ENCODE measurements around the gene TMPRSS3.

TMPRSS3 gene

DNA sequence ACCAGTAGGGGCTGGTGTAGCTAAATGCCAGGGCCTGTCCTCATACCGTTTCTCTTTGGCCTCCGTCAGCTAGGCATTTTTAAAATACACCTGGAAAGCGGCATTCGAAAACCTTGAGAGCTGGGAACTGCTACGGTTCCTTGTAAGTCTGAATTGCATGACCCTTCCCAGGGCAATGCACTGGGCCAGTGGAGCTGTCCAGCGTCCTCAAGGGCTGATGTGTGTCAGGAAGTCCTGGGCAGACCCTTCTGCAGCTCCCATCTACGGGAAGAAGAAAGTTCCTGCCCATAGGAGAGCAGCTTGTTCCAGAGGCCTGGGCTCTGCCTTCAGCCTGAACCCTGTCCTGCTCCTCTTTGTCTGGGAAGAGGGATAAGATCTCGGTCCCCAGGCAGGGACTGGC is 41.9 kb upstream of the TMPRSS3 start:
- POLR2A ChIA-PET: no interaction called here
- Histone ChIP-seq H3K27ac (ENCODE audit: extremely low read depth, low read depth, low read length) (no peak overlapping the region), H3K4me3 (ENCODE audit: low read depth, low read length) (no peak overlapping the region), H3K4me1 (ENCODE audit: control insufficient read depth, insufficient read depth, low read length) (no peaks in the 10 kb centered on the region), H3K36me3 (ENCODE audit: control insufficient read depth in 2 of 2, insufficient read depth in 1 of 2, low read length in 2 of 2) (no peaks in the 10 kb centered on the region), H3K9me3 (ENCODE audit: control insufficient read depth, insufficient read depth, low read depth, low read length) (no peaks in the 10 kb centered on the region)
- no peak for TF ChIP-seq ZNF558 (tag by site-specific recombination; IDR thresholded peaks at IDR 0.05)
- TF ChIP-seq ZNF670 (tag by site-specific recombination; IDR thresholded peaks at IDR 0.05; ENCODE audit: low read depth): no peak
- TF ChIP-seq, protein P1, sequence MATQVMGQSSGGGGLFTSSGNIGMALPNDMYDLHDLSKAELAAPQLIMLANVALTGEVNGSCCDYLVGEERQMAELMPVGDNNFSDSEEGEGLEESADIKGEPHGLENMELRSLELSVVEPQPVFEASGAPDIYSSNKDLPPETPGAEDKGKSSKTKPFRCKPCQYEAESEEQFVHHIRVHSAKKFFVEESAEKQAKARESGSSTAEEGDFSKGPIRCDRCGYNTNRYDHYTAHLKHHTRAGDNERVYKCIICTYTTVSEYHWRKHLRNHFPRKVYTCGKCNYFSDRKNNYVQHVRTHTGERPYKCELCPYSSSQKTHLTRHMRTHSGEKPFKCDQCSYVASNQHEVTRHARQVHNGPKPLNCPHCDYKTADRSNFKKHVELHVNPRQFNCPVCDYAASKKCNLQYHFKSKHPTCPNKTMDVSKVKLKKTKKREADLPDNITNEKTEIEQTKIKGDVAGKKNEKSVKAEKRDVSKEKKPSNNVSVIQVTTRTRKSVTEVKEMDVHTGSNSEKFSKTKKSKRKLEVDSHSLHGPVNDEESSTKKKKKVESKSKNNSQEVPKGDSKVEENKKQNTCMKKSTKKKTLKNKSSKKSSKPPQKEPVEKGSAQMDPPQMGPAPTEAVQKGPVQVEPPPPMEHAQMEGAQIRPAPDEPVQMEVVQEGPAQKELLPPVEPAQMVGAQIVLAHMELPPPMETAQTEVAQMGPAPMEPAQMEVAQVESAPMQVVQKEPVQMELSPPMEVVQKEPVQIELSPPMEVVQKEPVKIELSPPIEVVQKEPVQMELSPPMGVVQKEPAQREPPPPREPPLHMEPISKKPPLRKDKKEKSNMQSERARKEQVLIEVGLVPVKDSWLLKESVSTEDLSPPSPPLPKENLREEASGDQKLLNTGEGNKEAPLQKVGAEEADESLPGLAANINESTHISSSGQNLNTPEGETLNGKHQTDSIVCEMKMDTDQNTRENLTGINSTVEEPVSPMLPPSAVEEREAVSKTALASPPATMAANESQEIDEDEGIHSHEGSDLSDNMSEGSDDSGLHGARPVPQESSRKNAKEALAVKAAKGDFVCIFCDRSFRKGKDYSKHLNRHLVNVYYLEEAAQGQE (tag by site-specific recombination; IDR thresholded peaks at IDR 0.05): peak; percentile 95
- CTCF ChIA-PET: interaction anchor here (0.8 kb wide), 1 partner anchor 8 kb away, joined by 3 read pairs; no protein-coding TSS in a partner anchor

DNA sequence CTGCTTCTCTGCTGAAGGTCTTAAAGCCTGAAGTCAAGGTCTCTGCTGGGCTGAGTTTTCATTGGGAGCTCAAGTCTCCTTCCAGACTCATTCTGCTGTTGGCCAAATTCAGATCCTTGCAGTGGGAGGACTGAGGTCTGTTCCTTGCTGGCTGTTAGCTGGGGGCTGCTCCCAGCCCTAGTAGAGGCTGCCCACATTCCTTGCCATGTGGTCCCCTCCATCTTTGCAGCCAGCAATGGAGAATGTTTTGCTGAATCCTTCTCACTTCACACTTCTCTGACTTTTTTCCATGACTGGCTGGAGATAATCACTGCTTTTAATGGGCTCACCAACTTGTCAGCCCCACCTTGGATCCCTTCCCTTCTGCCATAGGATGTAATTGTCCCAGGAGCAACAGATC is 41.1 kb upstream of the TMPRSS3 start:
- POLR2A ChIA-PET: no interaction called here
- Histone ChIP-seq H3K4me1 (ENCODE audit: control insufficient read depth, insufficient read depth, low read length) (no peaks in the 10 kb centered on the region), H3K9me3 (ENCODE audit: control insufficient read depth, insufficient read depth, low read depth, low read length) (no peaks in the 10 kb centered on the region), H3K27ac (ENCODE audit: extremely low read depth, low read depth, low read length) (no peak overlapping the region), H3K36me3 (ENCODE audit: control insufficient read depth in 2 of 2, insufficient read depth in 1 of 2, low read length in 2 of 2) (no peaks in the 10 kb centered on the region), H3K4me3 (ENCODE audit: low read depth, low read length) (no peak overlapping the region)
- TF ChIP-seq, protein P2, sequence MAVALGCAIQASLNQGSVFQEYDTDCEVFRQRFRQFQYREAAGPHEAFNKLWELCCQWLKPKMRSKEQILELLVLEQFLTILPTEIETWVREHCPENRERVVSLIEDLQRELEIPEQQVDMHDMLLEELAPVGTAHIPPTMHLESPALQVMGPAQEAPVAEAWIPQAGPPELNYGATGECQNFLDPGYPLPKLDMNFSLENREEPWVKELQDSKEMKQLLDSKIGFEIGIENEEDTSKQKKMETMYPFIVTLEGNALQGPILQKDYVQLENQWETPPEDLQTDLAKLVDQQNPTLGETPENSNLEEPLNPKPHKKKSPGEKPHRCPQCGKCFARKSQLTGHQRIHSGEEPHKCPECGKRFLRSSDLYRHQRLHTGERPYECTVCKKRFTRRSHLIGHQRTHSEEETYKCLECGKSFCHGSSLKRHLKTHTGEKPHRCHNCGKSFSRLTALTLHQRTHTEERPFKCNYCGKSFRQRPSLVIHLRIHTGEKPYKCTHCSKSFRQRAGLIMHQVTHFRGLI (tag by site-specific recombination; IDR thresholded peaks at IDR 0.05): no peak
- TF ChIP-seq, protein P3, sequence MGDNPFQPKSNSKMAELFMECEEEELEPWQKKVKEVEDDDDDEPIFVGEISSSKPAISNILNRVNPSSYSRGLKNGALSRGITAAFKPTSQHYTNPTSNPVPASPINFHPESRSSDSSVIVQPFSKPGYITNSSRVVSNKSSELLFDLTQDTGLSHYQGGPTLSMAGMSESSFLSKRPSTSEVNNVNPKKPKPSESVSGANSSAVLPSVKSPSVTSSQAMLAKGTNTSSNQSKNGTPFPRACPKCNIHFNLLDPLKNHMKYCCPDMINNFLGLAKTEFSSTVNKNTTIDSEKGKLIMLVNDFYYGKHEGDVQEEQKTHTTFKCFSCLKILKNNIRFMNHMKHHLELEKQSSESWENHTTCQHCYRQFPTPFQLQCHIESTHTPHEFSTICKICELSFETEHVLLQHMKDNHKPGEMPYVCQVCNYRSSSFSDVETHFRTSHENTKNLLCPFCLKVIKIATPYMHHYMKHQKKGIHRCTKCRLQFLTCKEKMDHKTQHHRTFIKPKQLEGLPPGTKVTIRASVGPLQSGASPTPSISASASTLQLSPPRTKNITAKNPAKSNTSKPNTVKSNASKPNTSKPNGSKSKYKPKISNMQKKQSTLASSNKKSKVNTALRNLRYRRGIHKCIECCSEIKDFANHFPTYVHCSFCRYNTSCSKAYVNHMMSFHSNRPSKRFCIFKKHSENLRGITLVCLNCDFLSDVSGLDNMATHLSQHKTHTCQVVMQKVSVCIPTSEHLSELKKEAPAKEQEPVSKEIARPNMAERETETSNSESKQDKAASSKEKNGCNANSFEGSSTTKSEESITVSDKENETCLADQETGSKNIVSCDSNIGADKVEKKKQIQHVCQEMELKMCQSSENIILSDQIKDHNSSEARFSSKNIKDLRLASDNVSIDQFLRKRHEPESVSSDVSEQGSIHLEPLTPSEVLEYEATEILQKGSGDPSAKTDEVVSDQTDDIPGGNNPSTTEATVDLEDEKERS (tag by site-specific recombination; IDR thresholded peaks at IDR 0.05): 0 out of 2 replicates have a peak, but pooled peaks have one; percentile 24
- TF ChIP-seq ZNF549 (tag by site-specific recombination; IDR thresholded peaks at IDR 0.05): no peak
- CTCF ChIA-PET: interaction anchor here (0.6 kb wide), 2 partner anchors 45 to 54 kb away, joined by 3 to 4 read pairs; no protein-coding TSS in a partner anchor

DNA sequence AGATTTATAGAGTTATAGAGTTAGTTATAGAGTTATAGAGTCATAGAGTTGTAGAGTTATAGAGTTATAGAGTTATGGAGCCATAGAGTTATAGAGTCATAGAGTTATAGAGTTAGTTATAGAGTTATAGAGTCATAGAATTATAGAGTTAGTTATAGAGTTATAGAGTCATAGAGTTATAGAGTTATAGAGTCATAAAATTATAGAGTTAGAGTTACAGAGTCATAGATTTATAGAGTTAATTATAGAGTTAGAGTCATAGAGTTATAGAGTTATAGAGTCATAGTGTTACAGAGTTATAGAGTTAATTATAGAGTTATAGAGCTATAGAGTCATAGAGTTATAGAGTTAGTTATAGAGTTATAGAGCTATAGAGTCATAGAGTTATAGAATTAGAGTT is 40.0 kb upstream of the TMPRSS3 start:
- H3K27ac ChIP-seq (ENCODE audit: extremely low read depth, low read depth, low read length): no peak overlapping the region
- H3K4me3 ChIP-seq (ENCODE audit: low read depth, low read length): no peak overlapping the region
- POLR2A ChIA-PET: interaction anchor here (0.5 kb wide), 1 partner anchor 386 kb away, joined by 6 read pairs; no protein-coding TSS in a partner anchor
- no peaks in the 10 kb centered on the region for H3K4me1 ChIP-seq (ENCODE audit: control insufficient read depth, insufficient read depth, low read length)
- TF ChIP-seq, protein P4, sequence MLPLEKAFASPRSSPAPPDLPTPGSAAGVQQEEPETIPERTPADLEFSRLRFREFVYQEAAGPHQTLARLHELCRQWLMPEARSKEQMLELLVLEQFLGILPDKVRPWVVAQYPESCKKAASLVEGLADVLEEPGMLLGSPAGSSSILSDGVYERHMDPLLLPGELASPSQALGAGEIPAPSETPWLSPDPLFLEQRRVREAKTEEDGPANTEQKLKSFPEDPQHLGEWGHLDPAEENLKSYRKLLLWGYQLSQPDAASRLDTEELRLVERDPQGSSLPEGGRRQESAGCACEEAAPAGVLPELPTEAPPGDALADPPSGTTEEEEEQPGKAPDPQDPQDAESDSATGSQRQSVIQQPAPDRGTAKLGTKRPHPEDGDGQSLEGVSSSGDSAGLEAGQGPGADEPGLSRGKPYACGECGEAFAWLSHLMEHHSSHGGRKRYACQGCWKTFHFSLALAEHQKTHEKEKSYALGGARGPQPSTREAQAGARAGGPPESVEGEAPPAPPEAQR (tag by site-specific recombination; IDR thresholded peaks at IDR 0.05): no peak
- TF ChIP-seq SP7 (tag by site-specific recombination; IDR thresholded peaks at IDR 0.05) (peak; percentile 53; the same call in 1 of the 2 replicates), ZBTB7A (tag by site-specific recombination; IDR thresholded peaks at IDR 0.05; ENCODE audit: low read depth) (no peak), ZNF366 (tag by site-specific recombination; conservative IDR thresholded peaks at IDR 0.05) (no peak), ZSCAN30 (tag by site-specific recombination; IDR thresholded peaks at IDR 0.05) (no peak), ZNF10 (tag by site-specific recombination; IDR thresholded peaks at IDR 0.05) (no peak), ZBTB20 (tag by site-specific recombination; IDR thresholded peaks at IDR 0.05) (no peak), OVOL3 (tag by site-specific recombination; IDR thresholded peaks at IDR 0.05) (no peak)
- TF ChIP-seq, protein P5, sequence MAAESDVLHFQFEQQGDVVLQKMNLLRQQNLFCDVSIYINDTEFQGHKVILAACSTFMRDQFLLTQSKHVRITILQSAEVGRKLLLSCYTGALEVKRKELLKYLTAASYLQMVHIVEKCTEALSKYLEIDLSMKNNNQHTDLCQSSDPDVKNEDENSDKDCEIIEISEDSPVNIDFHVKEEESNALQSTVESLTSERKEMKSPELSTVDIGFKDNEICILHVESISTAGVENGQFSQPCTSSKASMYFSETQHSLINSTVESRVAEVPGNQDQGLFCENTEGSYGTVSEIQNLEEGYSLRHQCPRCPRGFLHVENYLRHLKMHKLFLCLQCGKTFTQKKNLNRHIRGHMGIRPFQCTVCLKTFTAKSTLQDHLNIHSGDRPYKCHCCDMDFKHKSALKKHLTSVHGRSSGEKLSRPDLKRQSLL (tag by site-specific recombination; IDR thresholded peaks at IDR 0.05): peak; percentile 83; the same call in 1 of the 2 replicates
- H3K9me3 ChIP-seq (ENCODE audit: control insufficient read depth, insufficient read depth, low read depth, low read length): no peaks in the 10 kb centered on the region
- CTCF ChIA-PET: no interaction called here
- no peaks in the 10 kb centered on the region for H3K36me3 ChIP-seq (ENCODE audit: control insufficient read depth in 2 of 2, insufficient read depth in 1 of 2, low read length in 2 of 2)
